Dedifferentiated amniotic fluid mesenchymal stem cell (primary cell): ENCODE results near the gene DNASE1L3.

Experiments
- DNase-seq: peaks from one replicate; pipeline ENCODE4 v3.0.0-alpha.2; 2016; ENCODE audit errors: extremely low spot score

The DNASE1L3 gene

GRCh38 chr3:58200121-58200709 is 10.6 kb downstream of the DNASE1L3 start:
- DNase-seq = no peak

GRCh38 chr3:58198804-58199203 is 12.0 kb downstream of the DNASE1L3 start:
- DNase-seq = no peak

GRCh38 chr3:58198362-58198761 is 12.4 kb downstream of the DNASE1L3 start:
- DNase-seq = no peak

GRCh38 chr3:58197588-58197987 is 13.2 kb downstream of the DNASE1L3 start:
- no peak for DNase-seq

GRCh38 chr3:58193682-58194407 is 16.9 kb downstream of the DNASE1L3 start:
- no peak for DNase-seq

- DNase-seq = no peak
Observed at GRCh38 chr3:58192069-58192468, 18.7 kb downstream of the DNASE1L3 start.

- DNase-seq = no peak
Observed at GRCh38 chr3:58191361-58191991, 19.3 kb downstream of the DNASE1L3 start.

GRCh38 chr3:58190882-58191281 is 19.9 kb downstream of the DNASE1L3 start:
- DNase-seq = no peak

GRCh38 chr3:58190291-58190690 is 20.5 kb downstream of the DNASE1L3 start:
- DNase-seq = no peak

- DNase-seq = no peak
Observed at GRCh38 chr3:58189691-58190090, 21.1 kb downstream of the DNASE1L3 start.

GRCh38 chr3:58188921-58189451 is 21.8 kb downstream of the DNASE1L3 start:
- no peak for DNase-seq

GRCh38 chr3:58188173-58188564 is 22.6 kb downstream of the DNASE1L3 start:
- no peak for DNase-seq

- DNase-seq = no peak
Observed at GRCh38 chr3:58184982-58185360, 25.8 kb downstream of the DNASE1L3 start.

- DNase-seq = no peak
Observed at GRCh38 chr3:58184309-58184981, 26.3 kb downstream of the DNASE1L3 start.

GRCh38 chr3:58183891-58184290 is 26.9 kb downstream of the DNASE1L3 start:
- DNase-seq = no peak

- no peak for DNase-seq
Observed at GRCh38 chr3:58183221-58183620, 27.6 kb downstream of the DNASE1L3 start.

GRCh38 chr3:58180940-58181587 is 29.7 kb downstream of the DNASE1L3 start:
- DNase-seq = no peak

- DNase-seq = no peak
Observed at GRCh38 chr3:58180099-58180880, 30.5 kb downstream of the DNASE1L3 start.

- no peak for DNase-seq
Observed at GRCh38 chr3:58179235-58180098, 31.3 kb downstream of the DNASE1L3 start.
